HL-60 (cell line): ENCODE data around the gene PIGT.
A peak's percentile ranks its signal among the peaks of the same experiment; 100 is the strongest.

Experiments
- DNase-seq, 2 experiments: peaks; one replicate each; pipeline ENCODE4 v3.0.0-alpha.2; 2010 to 2020; ENCODE audit warnings: low read depth in 1 of 2, low spot score in 1 of 2
- H3K27ac ChIP-seq: fragments of 250-450 bp; sonication (Bioruptor Pico); replicated peaks from 2 replicates; pipeline ENCODE4 v1.5.1; 2020; ENCODE audit warnings: mild to moderate bottlenecking, moderate library complexity
- H3K27me3 ChIP-seq: fragments of 250-450 bp; sonication (Bioruptor Pico); 2 replicates; pipeline ENCODE4 v1.5.1; 2021; ENCODE audit warnings: mild to moderate bottlenecking, moderate library complexity; ENCODE audit not compliant: insufficient read depth, poor library complexity, severe bottlenecking
- H3K4me3 ChIP-seq: replicated peaks from 2 replicates; pipeline ENCODE4 v1.5.1; 2011; ENCODE audit warnings: mild to moderate bottlenecking, control low read depth, low read length; ENCODE audit not compliant: insufficient read depth
- CTCF ChIP-seq: IDR thresholded peaks from one replicate; pipeline ENCODE4 v1.5.1; 2011; ENCODE audit warnings: low read length, control low read depth, inconsistent platforms; ENCODE audit not compliant: insufficient read depth
- GABPA ChIP-seq: IDR thresholded peaks from 2 replicates; pipeline ENCODE4 v1.6.1; 2012; ENCODE audit warnings: low read depth
- POLR2AphosphoS5 ChIP-seq: IDR thresholded peaks from 2 replicates; pipeline ENCODE4 v1.6.1; 2012; ENCODE audit warnings: low read depth
- REST ChIP-seq: IDR thresholded peaks from 2 replicates; pipeline ENCODE4 v1.6.1; 2012; ENCODE audit warnings: low read depth; ENCODE audit not compliant: insufficient replicate concordance
- SPI1 ChIP-seq: IDR thresholded peaks from 2 replicates; pipeline ENCODE4 v1.6.1; 2012; ENCODE audit warnings: low read depth, mild to moderate bottlenecking, borderline replicate concordance
- long read RNA-seq: library from polyadenylated mRNA; unstranded; transcript quantifications from one replicate; pipeline ENCODE4 v2.0.0, GENCODE V29; 2020

Gene PIGT
- long read RNA-seq, transcript PIGT-201 (10 exons, 1,880 nt), result minor isoform, 45 of 1,259 reads
- long read RNA-seq, transcript PIGT-207 (11 exons, 2,037 nt), result minor isoform, 46 of 1,259 reads
- long read RNA-seq, transcript PIGT-202 (12 exons, 2,245 nt), result major isoform, 827 of 1,259 reads
- long read RNA-seq, transcript PIGT-211 (11 exons, 2,032 nt), result minor isoform, 200 of 1,259 reads
- long read RNA-seq, partial matches to known transcripts, result 37 of 1,259 reads
- long read RNA-seq, other reads (novel, unspliced or antisense), result 60 of 1,259 reads

GRCh38 chr20:45415822-45416637 is at the start of gene PIGT:
Gene PIGT (plus strand): TSS chr20:45416141. CDS start chr20:45416157, 16 bp downstream.
- H3K4me3 ChIP-seq, result peak within 1 kb of the TSS; percentile 95
- DNase-seq, result peak; percentile 65 to 91
- TF ChIP-seq GABPA (peak; percentile 84), SPI1 (peak; percentile 66; the same call in 1 of the 2 replicates), REST (peak; percentile 33), CTCF (no peak), POLR2AphosphoS5 (peak; percentile 95)
- no peaks in the 10 kb centered on the region for H3K27me3 ChIP-seq
- H3K27ac ChIP-seq, result peak within 1 kb of the TSS; percentile 88

- TF ChIP-seq GABPA (no peak), REST (no peak), SPI1 (no peak), CTCF (no peak), POLR2AphosphoS5 (no peak)
- Histone ChIP-seq H3K4me3 (no peak overlapping the region), H3K27ac (no peak overlapping the region), H3K27me3 (no peaks in the 10 kb centered on the region)
- DNase-seq, result no peak
These were observed 49.7 kb upstream of the PIGT start for GRCh38 chr20:45366192-45366591.

GRCh38 chr20:45366631-45367030 is 49.3 kb upstream of the PIGT start:
- Histone ChIP-seq H3K27me3 (no peaks in the 10 kb centered on the region), H3K4me3 (no peak overlapping the region), H3K27ac (no peak overlapping the region)
- TF ChIP-seq CTCF (no peak), SPI1 (no peak), POLR2AphosphoS5 (no peak), REST (no peak), GABPA (no peak)
- DNase-seq, result no peak
